Stimulated activated naive CD8-positive, alpha-beta T cell treated with anti-CD3 and anti-CD28 coated beads, Interleukin-15, Interleukin-2, amounts not matched to agents 100 ng/mL and 50 ng/mL, for 24 hours (primary cell): ENCODE measurements around the gene CPB2.

Source experiments
- H3K27ac Mint-ChIP-seq: one replicate; pipeline ENCODE4 v1.8.0; 2021; ENCODE audit warnings: mild to moderate bottlenecking, mixed read lengths
- H3K27me3 Mint-ChIP-seq: one replicate; pipeline ENCODE4 v1.8.0; 2021; ENCODE audit warnings: mixed read lengths
- H3K36me3 Mint-ChIP-seq: one replicate; pipeline ENCODE4 v1.8.0; 2021; ENCODE audit warnings: low read depth, mixed read lengths
- H3K4me1 Mint-ChIP-seq: one replicate; pipeline ENCODE4 v1.8.0; 2021; ENCODE audit warnings: low read depth, mixed read lengths
- H3K4me3 Mint-ChIP-seq: one replicate; pipeline ENCODE4 v1.8.0; 2021; ENCODE audit warnings: mild to moderate bottlenecking, mixed read lengths
- H3K9me3 Mint-ChIP-seq: one replicate; pipeline ENCODE4 v1.8.0; 2021; ENCODE audit warnings: mixed read lengths

The CPB2 gene, protein sequence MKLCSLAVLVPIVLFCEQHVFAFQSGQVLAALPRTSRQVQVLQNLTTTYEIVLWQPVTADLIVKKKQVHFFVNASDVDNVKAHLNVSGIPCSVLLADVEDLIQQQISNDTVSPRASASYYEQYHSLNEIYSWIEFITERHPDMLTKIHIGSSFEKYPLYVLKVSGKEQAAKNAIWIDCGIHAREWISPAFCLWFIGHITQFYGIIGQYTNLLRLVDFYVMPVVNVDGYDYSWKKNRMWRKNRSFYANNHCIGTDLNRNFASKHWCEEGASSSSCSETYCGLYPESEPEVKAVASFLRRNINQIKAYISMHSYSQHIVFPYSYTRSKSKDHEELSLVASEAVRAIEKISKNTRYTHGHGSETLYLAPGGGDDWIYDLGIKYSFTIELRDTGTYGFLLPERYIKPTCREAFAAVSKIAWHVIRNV

DNA sequence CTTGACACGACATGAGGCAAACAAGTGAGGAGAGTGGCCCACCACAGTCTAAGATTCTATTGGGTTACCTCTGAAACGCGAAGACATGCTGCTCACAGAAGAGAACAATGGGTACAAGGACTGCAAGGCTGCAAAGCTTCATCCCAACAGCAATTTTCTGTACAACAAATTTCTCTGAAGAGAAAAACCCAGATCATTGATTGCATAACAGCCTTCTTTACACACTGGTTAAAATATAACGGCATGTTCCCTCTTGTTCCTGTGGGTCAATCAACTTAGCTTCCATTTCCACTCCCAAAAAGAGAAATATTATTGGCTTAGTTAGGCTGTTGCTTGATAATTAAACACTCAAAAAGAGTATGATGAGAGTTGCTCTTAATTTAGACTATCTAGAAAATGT lies at the start of gene CPB2:
CPB2 (minus strand) TSS at position 166 of the 400 bp plus-strand sequence; CDS start at position 142, 24 bp downstream.
- Mint-ChIP-seq H3K9me3 (no peaks in the 10 kb centered on the region), H3K4me1 (peaks cover 9% of the 10 kb centered on the region), H3K36me3 (no peaks in the 10 kb centered on the region), H3K27ac (no peak within 1 kb of the TSS), H3K4me3 (no peak within 1 kb of the TSS), H3K27me3 (peaks cover 7% of the 10 kb centered on the region)

DNA sequence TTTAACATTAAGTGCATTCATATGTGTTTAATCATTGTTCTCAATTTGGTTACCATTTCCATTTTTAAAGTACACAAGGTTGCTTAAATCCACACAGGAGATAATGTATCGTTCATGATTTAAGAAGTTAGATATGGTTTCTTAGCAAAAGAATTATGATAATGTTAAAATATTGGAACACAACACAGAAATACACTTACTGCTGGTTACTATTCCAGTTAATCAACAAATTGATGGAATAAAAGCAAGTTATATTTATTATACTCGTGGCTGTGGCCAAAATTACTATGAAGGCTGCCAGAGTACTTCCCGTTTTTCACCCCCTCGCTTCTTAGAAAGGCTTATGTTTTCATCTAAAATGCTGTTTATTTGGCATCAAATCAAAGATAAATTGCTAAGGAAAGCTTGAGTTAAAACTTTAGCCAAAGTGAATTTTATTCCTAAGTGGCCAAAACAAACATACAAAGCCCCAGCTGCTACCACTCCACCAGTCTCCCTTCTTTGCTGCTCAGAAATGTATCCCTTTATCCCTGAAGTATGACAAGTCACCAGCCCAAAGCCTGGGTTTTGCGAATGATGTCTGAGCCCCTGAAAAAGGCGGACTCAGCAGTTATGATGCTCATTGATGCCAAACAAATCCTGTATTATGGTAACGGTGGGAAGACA lies 49.4 kb upstream of the CPB2 start:
- peaks cover 71% of the 10 kb centered on the region for H3K4me1 Mint-ChIP-seq
- H3K4me3 Mint-ChIP-seq = no peak overlapping the region
- H3K9me3 Mint-ChIP-seq = no peaks in the 10 kb centered on the region
- peak overlapping the region; percentile 86 for H3K27ac Mint-ChIP-seq
- H3K36me3 Mint-ChIP-seq = peaks cover 93% of the 10 kb centered on the region
- H3K27me3 Mint-ChIP-seq = no peaks in the 10 kb centered on the region

DNA sequence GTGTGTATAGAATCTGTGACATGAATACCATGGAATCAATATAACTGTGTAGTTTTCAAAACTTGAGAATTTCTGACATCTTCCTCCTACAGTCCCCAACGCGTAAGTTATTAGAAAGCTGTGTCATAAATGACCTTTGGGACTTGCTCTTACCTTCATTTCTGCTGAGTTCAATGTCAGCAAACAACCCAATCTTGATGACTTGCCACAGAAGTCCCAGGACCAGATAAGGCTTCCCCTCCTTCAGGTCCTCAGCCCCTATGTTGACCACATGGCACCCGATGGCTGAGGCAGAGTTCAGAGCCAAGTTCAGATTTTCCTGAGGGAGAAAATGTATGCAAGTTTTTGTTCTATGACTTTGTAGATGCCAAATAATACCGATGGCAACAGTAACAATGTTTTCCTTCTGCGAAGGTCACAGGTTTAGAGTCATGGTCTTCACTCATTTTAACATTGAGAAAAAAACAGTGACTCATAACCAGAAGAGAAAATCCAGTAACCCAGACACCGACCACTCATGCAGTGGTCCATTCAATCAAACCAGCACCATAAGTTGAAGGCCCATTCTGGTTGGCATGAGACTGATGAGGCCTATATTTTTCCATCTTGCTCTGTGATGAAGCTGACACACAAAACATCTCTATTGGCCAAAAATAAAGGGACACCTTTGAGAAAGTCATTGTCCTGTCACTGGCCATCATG lies 47.9 kb upstream of the CPB2 start:
- no peaks in the 10 kb centered on the region for H3K27me3 Mint-ChIP-seq
- no peak overlapping the region for H3K4me3 Mint-ChIP-seq
- H3K4me1 Mint-ChIP-seq = peaks cover 70% of the 10 kb centered on the region
- H3K27ac Mint-ChIP-seq = peak overlapping the region; percentile 86
- H3K9me3 Mint-ChIP-seq = no peaks in the 10 kb centered on the region
- H3K36me3 Mint-ChIP-seq = peaks cover 91% of the 10 kb centered on the region

DNA sequence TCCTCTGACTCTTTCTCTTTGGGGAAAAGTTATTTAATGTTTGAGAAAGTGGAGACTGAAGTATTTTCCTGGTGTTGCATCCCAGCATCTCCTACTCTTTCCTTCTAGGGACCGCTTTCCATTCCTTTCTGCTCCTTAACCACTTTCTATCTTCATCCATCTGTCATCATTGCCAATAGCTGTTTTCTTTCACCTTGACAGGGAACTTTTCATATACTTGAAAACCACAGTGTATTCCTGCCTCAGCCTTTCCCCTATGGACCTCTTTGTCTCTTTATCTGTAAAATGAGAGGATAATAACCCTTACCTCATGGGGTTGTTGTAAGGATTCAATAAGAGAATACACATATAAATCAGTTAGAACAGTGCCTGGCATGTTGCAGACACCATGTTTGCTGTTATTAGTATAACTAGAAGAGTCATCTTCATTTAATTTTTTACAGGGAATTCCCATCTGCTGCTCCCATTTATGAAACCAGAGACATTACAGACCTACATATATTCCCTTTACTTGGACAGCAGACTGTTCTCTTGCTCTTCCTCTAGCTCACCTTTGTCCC lies 45.4 kb upstream of the CPB2 start:
- H3K9me3 Mint-ChIP-seq = no peaks in the 10 kb centered on the region
- peak overlapping the region; percentile 3 for H3K4me3 Mint-ChIP-seq
- H3K36me3 Mint-ChIP-seq = peaks cover 92% of the 10 kb centered on the region
- H3K27ac Mint-ChIP-seq = peak overlapping the region; percentile 94
- H3K27me3 Mint-ChIP-seq = no peaks in the 10 kb centered on the region
- H3K4me1 Mint-ChIP-seq = peaks cover 69% of the 10 kb centered on the region

DNA sequence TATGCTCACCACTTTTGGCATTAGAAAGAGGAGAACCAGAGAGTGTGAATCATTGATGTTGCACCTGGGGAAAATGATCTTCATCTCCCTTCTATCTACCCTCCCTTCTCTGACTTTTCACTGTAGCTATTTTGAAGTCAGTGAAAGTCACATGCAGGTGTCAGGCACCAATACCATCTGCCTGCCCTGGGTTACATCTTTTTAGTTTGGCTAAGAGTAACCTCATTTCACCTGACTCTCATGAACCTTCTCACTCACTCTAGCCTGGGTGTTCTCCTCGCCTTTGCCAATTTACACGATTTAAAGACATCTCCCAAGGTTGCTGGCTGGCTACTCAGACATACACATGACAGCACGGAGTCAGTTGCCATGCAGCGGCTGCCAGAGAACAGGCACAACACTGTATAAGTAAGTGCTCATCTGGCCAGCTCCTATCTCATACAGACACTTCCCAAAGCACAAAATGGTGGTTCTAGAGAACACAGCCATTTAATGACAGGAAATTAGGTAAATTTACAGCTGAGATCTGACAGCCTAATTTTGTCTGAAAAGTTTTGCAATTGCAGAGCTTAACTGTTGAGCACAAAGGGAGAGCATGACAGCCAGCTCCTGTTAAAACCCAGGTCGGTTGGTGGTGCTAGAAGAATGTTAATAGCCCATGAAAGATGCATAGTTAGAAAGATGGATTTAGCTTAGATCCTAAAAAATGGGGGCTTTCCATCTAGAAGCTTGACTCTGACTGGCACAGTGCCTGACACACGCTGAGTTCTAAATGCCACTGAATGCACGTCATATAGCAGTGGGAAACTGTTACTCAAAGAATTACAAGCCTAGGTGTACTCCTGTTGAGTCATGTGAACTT lies 44.7 kb upstream of the CPB2 start:
- H3K27me3 Mint-ChIP-seq = no peaks in the 10 kb centered on the region
- H3K27ac Mint-ChIP-seq = peak overlapping the region; percentile 94
- peaks cover 67% of the 10 kb centered on the region for H3K4me1 Mint-ChIP-seq
- H3K36me3 Mint-ChIP-seq = peaks cover 92% of the 10 kb centered on the region
- H3K9me3 Mint-ChIP-seq = no peaks in the 10 kb centered on the region
- peak overlapping the region; percentile 15 for H3K4me3 Mint-ChIP-seq

DNA sequence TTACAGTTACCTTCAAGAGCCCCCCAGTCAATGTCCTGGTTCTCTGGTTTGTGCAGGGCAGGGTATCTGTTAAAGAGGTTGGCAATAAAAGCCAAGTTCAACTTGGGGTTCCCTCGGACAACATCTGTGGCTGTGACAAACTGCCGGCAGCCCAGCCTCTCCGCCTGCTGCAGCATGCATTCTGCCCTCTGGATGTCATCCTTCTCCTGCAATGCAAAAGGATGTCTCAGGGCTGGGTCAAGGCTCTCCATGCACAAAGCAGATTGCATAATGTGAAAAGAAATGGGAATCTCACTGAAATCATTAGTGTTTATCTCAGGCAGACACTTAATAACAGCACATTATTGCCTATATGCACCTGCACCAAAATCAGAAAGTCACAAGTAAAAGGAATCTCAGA lies 42.1 kb upstream of the CPB2 start:
- H3K27me3 Mint-ChIP-seq = no peaks in the 10 kb centered on the region

DNA sequence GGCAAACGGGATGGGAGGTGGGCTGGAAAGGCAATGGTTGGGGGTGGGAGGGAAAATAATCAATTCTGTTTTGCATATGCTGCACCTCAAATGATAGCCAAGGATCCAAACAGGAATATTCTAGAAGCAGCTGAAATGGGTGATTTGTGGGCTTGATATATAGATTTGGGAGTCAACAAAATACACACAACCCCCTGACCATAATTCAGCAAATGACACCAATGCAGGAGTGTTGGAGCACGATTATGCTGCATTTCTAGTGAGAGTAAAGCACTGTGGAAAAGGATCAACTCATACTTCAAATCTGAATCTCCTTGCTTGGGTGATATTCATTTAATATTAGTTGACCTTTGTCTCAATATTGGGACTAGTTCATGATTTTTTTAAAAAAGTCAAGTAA lies 41.1 kb upstream of the CPB2 start:
- Mint-ChIP-seq H3K9me3 (no peaks in the 10 kb centered on the region), H3K4me3 (no peak overlapping the region), H3K27ac (no peak overlapping the region), H3K4me1 (peaks cover 54% of the 10 kb centered on the region), H3K27me3 (no peaks in the 10 kb centered on the region), H3K36me3 (peaks cover 92% of the 10 kb centered on the region)

More for the DNA sequence above, 42.1 kb upstream of the CPB2 start:
- Mint-ChIP-seq H3K36me3 (peaks cover 91% of the 10 kb centered on the region), H3K27ac (no peak overlapping the region), H3K4me1 (peaks cover 54% of the 10 kb centered on the region), H3K9me3 (no peaks in the 10 kb centered on the region), H3K4me3 (no peak overlapping the region)

DNA sequence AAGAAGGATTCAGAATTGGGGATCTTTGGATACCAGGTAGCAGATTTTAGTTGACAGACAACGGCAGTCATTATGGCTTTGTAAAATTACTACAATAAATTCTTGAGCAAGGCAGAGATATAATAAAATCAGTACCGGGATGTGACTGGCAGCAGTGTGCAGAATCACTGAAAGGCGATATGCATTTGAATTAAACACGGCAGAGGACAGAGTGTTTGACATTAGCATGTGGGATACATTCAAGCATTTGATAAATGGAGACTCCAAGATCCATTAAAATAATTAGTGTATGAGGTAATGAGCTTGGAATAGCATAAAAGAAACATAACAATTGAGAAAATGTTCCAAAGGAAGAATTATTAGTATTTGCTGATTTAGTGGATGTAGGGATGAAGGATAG lies 40.3 kb upstream of the CPB2 start:
- peaks cover 92% of the 10 kb centered on the region for H3K36me3 Mint-ChIP-seq
- H3K4me3 Mint-ChIP-seq = no peak overlapping the region
- H3K27me3 Mint-ChIP-seq = no peaks in the 10 kb centered on the region
- peak overlapping the region; percentile 79 for H3K27ac Mint-ChIP-seq
- H3K9me3 Mint-ChIP-seq = no peaks in the 10 kb centered on the region
- H3K4me1 Mint-ChIP-seq = peaks cover 54% of the 10 kb centered on the region

DNA sequence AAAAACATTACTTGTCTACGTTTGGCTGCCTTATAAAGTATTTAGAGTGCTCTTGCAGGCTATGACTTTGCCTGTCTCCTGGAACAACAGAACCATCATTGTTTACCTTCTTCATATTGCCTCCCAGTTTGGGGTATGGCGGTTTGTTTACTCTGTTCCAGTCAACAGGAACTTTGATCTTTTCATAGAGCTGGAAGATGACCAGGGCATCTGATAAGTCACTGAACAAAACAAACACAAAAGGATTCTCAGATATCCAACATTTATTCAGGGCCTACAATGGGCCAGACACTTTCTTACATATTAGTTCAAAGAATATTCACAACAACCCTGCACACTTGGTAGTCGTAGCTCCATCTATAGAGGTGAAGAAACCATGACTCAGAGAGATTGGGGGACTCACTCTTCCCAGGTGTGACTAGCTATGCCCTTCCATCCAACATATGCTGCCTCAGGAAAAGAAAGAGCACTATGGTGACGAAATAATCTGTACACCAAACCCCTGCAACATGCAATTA lies 38.4 kb upstream of the CPB2 start:
- Mint-ChIP-seq H3K36me3 (peaks cover 90% of the 10 kb centered on the region), H3K27ac (peak overlapping the region; percentile 72), H3K27me3 (no peaks in the 10 kb centered on the region), H3K9me3 (no peaks in the 10 kb centered on the region), H3K4me1 (peaks cover 49% of the 10 kb centered on the region), H3K4me3 (no peak overlapping the region)

DNA sequence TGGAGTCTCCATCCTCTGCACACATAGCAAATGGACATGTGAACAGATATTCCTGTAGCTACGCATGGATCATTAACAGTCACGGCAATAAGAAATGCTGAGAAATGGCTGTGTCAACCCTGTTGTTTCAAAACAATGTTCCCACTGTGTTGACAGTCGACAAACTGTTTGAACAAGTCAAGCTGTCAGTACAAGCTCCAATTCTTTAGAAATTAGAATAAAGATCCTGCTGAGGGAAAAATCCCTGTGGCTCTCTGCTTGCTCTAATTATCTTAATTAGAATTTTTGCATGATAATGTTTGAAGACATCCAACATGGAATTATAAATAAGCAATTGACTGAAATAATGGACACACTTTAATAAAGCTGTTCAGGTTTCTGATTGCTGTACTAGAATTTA lies 37.9 kb upstream of the CPB2 start:
- H3K9me3 Mint-ChIP-seq = no peaks in the 10 kb centered on the region
- H3K36me3 Mint-ChIP-seq = peaks cover 90% of the 10 kb centered on the region
- no peaks in the 10 kb centered on the region for H3K27me3 Mint-ChIP-seq
- peaks cover 49% of the 10 kb centered on the region for H3K4me1 Mint-ChIP-seq
- no peak overlapping the region for H3K4me3 Mint-ChIP-seq
- no peak overlapping the region for H3K27ac Mint-ChIP-seq

DNA sequence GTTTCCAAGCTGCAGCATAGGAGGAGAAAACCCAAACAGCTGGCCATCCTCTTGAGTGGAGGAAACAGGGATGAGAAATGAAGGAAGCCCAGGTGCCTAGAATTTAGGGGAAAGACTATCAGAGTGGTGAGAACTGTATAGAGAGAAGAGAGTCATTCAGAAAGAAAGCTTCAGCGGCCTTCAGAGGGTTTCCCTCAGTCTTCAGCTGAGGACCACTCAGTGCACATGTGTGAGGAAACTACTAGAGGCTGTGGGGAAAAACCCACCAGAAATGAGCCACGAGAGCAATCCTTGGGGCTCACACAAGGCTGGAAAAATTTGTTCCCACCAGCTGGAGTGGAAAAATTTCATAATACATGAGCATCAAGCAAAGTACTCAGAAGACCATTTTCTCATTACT lies 35.2 kb upstream of the CPB2 start:
- Mint-ChIP-seq H3K27me3 (no peaks in the 10 kb centered on the region), H3K9me3 (no peaks in the 10 kb centered on the region), H3K4me3 (no peak overlapping the region)

DNA sequence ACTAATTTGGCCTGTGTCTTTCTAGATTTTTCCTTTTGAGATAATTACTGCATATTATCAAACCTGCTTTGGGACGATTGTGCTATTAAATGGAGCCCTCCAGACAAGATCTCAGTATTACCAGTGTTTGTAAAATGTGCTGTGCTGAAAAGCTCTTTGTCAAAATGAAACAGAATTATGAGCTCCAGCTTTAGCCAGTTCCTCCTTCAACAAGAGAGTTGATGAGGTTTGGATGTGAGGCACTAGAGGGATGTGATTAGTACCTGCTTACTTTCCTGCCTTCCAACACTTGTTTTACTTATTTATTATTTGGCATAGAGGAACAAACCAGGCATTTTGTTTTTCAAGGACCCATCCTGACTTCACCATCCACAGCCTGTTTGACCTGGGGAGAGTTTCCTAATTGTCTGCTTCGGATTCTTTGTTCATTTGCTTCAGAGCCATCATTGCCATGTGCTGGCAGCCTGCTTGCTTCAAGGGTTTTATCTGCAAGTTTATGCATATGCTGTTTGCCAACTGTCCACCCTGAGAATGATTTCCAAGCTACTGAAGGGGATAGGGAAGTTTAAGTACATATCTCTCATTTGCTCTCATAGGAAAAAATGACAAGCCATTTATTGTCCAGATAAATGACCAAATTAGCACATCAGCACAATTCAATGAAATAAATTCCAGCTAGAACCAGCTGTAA lies 32.9 kb upstream of the CPB2 start:
- peaks cover 46% of the 10 kb centered on the region for H3K4me1 Mint-ChIP-seq
- H3K9me3 Mint-ChIP-seq = no peaks in the 10 kb centered on the region
- peak overlapping the region; percentile 76 for H3K27ac Mint-ChIP-seq
- no peak overlapping the region for H3K4me3 Mint-ChIP-seq
- H3K27me3 Mint-ChIP-seq = no peaks in the 10 kb centered on the region
- H3K36me3 Mint-ChIP-seq = peaks cover 91% of the 10 kb centered on the region

More for the DNA sequence above, 35.2 kb upstream of the CPB2 start:
- Mint-ChIP-seq H3K36me3 (peaks cover 93% of the 10 kb centered on the region), H3K4me1 (peaks cover 51% of the 10 kb centered on the region), H3K27ac (peak overlapping the region; percentile 92)

DNA sequence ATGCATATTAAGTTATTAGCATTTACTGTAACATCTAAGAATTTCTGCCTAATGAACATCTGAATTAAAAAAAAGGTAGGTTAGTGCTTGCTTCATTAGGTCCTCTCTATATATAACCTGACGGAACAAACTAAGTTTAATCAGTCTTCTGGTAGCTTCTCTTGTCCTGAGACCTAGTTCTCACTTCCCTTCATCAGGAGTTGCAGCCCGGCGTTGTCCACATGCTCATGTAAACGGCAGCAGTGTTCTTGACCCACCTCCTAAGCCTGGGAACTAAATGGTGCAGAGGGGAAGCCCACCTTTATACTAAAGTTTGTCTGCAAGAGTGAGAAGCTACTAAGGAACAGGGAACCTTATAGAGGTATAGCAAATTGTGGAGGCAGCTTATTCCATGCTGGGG lies 31.9 kb upstream of the CPB2 start:
- H3K27ac Mint-ChIP-seq = peak overlapping the region; percentile 79
- H3K36me3 Mint-ChIP-seq = peaks cover 91% of the 10 kb centered on the region
- no peak overlapping the region for H3K4me3 Mint-ChIP-seq

More for the DNA sequence above, 31.9 kb upstream of the CPB2 start:
- peaks cover 36% of the 10 kb centered on the region for H3K4me1 Mint-ChIP-seq
- no peaks in the 10 kb centered on the region for H3K9me3 Mint-ChIP-seq
- H3K27me3 Mint-ChIP-seq = no peaks in the 10 kb centered on the region
